ENCODE measurements around the gene RABEP1.

Gene RABEP1

GRCh38 chr17:5254414-5254813 is 27.7 kb upstream of the RABEP1 start:
- Histone ChIP-seq H3K9me3 (no peaks in the 10 kb centered on the region), H3K4me3 (no peak overlapping the region), H3K36me3 (no peaks in the 10 kb centered on the region), H3K4me1 (no peaks in the 10 kb centered on the region), H3K27me3 (no peaks in the 10 kb centered on the region), H3K27ac (no peak overlapping the region)
- DNase-seq: no peak
- intact Hi-C loops (cut with DNase I; ENCODE audit: low total_unique reads): no loop called here
- no peak for TF ChIP-seq CTCF (IDR thresholded peaks at IDR 0.05)

GRCh38 chr17:5254903-5255521 is 27.1 kb upstream of the RABEP1 start:
- DNase-seq: no peak
- no peaks in the 10 kb centered on the region for H3K27me3 ChIP-seq
- no peaks in the 10 kb centered on the region for H3K9me3 ChIP-seq
- no peak overlapping the region for H3K4me3 ChIP-seq
- no peak overlapping the region for H3K27ac ChIP-seq
- no peak for TF ChIP-seq CTCF (IDR thresholded peaks at IDR 0.05)
- no peaks in the 10 kb centered on the region for H3K4me1 ChIP-seq
- intact Hi-C loops (cut with DNase I; ENCODE audit: low total_unique reads): no loop called here
- no peaks in the 10 kb centered on the region for H3K36me3 ChIP-seq

- no peaks in the 10 kb centered on the region for H3K4me1 ChIP-seq
- no peaks in the 10 kb centered on the region for H3K9me3 ChIP-seq
- no peak overlapping the region for H3K4me3 ChIP-seq
- no peak overlapping the region for H3K27ac ChIP-seq
- DNase-seq: no peak
- no peak for TF ChIP-seq CTCF (IDR thresholded peaks at IDR 0.05)
- intact Hi-C loops (cut with DNase I; ENCODE audit: low total_unique reads): no loop called here
- no peaks in the 10 kb centered on the region for H3K27me3 ChIP-seq
- no peaks in the 10 kb centered on the region for H3K36me3 ChIP-seq
Measured at GRCh38 chr17:5257124-5257523, 25.0 kb upstream of the RABEP1 start.

- Histone ChIP-seq H3K9me3 (no peaks in the 10 kb centered on the region), H3K27ac (no peak overlapping the region), H3K27me3 (peaks cover 0 to 8% of the 10 kb centered on the region in 2 donors), H3K36me3 (no peaks in the 10 kb centered on the region), H3K4me3 (no peak overlapping the region), H3K4me1 (no peaks in the 10 kb centered on the region)
- intact Hi-C loops (cut with DNase I; ENCODE audit: low total_unique reads): no loop called here
- no peak for DNase-seq
- TF ChIP-seq CTCF (IDR thresholded peaks at IDR 0.05): no peak
Measured at GRCh38 chr17:5260542-5260941, 21.5 kb upstream of the RABEP1 start.

GRCh38 chr17:5262416-5262991 is 19.6 kb upstream of the RABEP1 start:
- H3K27ac ChIP-seq: no peak overlapping the region
- TF ChIP-seq CTCF (IDR thresholded peaks at IDR 0.05): no peak

More at GRCh38 chr17:5262416-5262991, 19.6 kb upstream of the RABEP1 start:
- no peaks in the 10 kb centered on the region for H3K36me3 ChIP-seq
- no peaks in the 10 kb centered on the region for H3K4me1 ChIP-seq
- H3K9me3 ChIP-seq: no peaks in the 10 kb centered on the region
- H3K27me3 ChIP-seq: peaks cover 0 to 10% of the 10 kb centered on the region in 2 donors
- no peak for DNase-seq
- intact Hi-C loops (cut with DNase I; ENCODE audit: low total_unique reads): no loop called here
- H3K4me3 ChIP-seq: no peak overlapping the region
